Skin epidermis (tissue), 12 donors: ENCODE data around the gene CAD.
"Not testable (repeated sequence)": the region's sequence is repeated elsewhere in the genome, so short reads cannot be mapped to it uniquely, and the experiment has no call there.

Experiments
- H3K27ac ChIP-seq, 21 experiments: fragments of 200-600 bp; sonication (generic) in 11 of 21; one replicate each; pipeline ENCODE4 v1.5.0; 2020; ENCODE audit warnings: mild to moderate bottlenecking in 3 of 21, inconsistent platforms in 2 of 21, moderate library complexity in 2 of 21
- H3K4me3 ChIP-seq, 7 experiments: fragments of 200-600 bp; sonication (generic) in 2 of 7; one replicate each; pipeline ENCODE4 v1.5.0; 2020; ENCODE audit warnings: inconsistent platforms in 2 of 7, mild to moderate bottlenecking in 2 of 7, moderate library complexity in 1 of 7

The CAD gene

GRCh38 chr2:27270670-27271069, 53.5 kb downstream of the CAD start:
- Histone ChIP-seq H3K4me3 (no peak overlapping the region), H3K27ac (no peak overlapping the region)

GRCh38 chr2:27271631-27272340, 54.6 kb downstream of the CAD start:
- no peak overlapping the region for H3K27ac ChIP-seq
- H3K4me3 ChIP-seq, result no peak overlapping the region

DNA sequence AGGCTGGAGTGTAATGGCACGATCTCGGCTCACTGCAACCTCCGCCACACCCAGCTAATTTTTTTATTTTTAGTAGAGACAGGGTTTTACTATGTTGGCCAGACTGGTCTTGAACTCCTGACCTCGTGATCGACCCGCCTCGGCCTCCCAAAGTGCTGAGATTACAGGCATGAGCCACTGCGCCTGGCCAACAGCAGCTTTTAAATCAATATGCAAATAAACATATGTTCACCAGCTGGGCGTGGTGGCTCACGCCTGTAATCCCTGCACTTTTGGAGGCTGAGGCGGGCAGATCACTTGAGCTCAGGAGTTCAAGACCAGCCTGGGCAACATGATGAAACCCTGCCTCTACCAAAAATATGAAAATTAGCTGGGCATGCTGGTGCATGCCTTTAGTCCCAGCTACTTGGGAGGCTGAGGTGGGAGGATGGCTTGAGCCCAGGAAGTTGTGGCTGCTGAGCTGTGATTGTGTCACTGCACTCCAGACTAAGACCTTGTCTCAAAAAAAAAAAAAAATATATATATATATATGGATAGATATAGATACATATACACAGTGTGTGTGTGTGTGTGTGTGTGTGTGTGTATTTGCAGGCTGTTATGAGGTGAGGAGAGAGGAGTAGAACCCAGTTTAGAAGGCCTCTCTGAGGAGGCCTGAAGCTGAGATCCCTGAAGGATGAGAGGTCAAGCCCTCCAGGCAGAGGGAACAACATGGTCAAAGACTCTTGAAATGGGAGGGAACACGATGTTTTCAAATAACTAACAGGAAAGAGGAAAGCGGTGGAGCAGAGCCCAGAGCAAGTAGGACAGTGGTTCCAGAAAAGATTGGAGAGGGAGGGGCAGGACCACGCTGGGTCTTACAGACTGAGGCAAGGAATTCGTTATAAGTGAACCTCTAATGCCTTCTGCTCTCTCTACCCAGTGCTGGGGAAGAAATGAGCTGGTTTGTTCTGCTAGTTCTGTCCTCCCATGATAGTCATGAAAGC, 55.7 kb downstream of the CAD start:
- H3K27ac ChIP-seq, H3K4me3 ChIP-seq: not testable (repeated sequence)

- H3K4me3 ChIP-seq, result no peak within 1 kb of the TSS
- H3K27ac ChIP-seq, result no peak within 1 kb of the TSS
These were observed 58.3 kb downstream of the CAD start, which contains the start of gene DNAJC5G for GRCh38 chr2:27275211-27276150. TSS of gene DNAJC5G (plus strand) at chr2:27275433. CDS start at chr2:27276729, 1,296 bp downstream.

DNA sequence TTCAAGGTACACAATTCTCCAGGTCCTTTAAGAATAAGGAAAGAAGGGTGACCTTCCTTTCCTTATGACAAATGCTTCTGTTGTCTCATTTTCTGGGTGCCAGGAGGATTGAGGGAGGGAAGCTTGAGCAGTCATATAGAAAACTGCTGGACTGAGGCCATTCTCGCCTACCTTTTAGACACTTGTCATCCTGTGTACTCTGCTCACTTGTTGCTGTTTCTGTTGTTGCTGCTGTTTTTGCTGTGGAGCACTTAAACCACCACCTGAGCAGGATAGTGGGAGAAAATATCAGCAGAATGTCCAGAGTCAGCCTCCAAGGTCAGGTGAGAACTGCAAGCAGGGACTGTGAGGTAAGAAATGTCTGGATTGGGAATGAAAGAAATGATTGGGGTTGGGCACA, 60.8 kb downstream of the CAD start:
- Histone ChIP-seq H3K27ac (no peak overlapping the region), H3K4me3 (no peak overlapping the region)

DNA sequence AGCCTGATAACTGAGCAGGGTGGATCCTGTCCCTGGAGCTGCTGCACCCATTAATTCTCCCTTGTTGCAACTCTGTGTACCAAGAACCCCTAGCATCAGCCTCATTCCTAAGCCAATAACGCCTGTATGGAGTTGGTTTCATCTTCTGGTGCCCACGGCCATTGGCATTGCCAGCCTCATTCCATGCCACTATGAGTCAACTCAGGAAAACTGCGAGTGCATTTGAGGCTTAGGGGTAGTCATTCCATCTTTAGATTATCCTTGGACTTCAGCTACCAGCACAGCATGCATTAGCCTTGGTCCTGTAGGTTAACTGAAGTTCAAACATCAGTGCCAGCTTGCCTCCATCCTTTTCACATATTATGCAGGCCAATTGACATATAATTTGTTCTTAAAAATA, 63.7 kb downstream of the CAD start:
- H3K27ac ChIP-seq, result no peak overlapping the region

DNA sequence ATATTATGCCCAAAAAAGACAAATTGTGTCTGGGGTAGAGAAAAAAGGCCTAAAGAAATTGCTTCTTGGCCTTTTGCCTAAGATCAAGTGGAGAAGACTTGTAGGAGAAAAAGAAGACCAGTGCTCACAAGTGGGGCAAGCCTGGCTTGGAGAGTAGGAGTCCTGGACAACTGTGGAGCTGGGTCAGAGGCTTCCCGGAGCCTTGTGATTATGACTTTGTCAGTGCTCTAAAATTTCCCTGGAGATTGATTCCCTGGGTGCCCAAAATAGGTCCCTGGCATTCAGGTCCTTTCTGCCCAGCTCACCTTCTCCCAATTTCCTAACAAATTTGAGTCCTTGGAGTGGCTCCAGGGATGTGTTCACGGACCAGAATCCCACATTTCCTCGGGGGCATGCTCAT, 64.3 kb downstream of the CAD start:
- H3K27ac ChIP-seq, result no peak overlapping the region

More for the DNA sequence above, 63.7 kb downstream of the CAD start:
- no peak overlapping the region for H3K4me3 ChIP-seq

GRCh38 chr2:27281855-27282559, 64.8 kb downstream of the CAD start, which contains the start of gene TRIM54:
TSS of gene TRIM54 (plus strand) at chr2:27282429. CDS start at chr2:27282732, 303 bp downstream.
- H3K4me3 ChIP-seq, result no peak within 1 kb of the TSS
- no peak within 1 kb of the TSS for H3K27ac ChIP-seq

More for the DNA sequence above, 64.3 kb downstream of the CAD start:
- H3K4me3 ChIP-seq, result no peak overlapping the region

DNA sequence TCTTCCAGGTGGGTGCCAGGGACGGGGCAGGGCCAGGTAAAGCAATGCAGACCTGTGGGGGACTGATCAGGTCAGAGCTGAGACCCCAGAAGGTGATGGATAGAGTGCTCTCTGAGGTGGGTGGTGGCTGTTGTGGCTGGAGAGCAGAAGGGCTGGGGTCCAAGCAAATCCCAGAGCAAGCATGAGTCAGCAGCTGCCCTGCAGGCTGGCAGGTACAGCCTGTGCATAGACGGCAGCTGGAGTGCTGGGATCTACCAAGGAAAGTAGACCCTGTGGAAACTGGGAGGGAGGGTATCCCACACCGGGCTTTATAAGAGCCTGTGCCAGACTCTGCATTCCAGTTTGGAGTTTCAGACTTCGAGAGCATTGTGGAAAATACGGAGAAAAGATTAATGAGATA, 65.7 kb downstream of the CAD start:
- Histone ChIP-seq H3K4me3 (no peak overlapping the region), H3K27ac (no peak overlapping the region)

DNA sequence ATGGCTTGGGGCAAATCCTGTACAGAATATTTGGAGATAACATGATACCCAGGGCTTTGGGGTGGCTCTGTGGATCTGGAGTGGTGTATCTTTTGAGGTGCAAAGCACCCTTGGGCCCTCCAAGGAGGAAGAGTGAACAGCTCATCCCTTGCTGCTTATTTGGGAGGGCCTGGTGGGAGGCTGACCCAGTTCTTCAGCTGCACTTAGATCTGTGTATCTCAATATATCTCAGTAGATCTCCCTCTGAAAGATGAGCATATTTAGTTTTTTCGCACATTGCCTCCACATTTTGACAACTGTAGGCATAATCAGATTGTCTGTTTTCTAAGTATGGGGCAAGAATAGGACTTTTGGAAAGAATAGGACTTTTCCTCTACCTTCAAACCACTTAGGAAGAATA, 67.8 kb downstream of the CAD start:
- no peak overlapping the region for H3K27ac ChIP-seq
- no peak overlapping the region for H3K4me3 ChIP-seq

GRCh38 chr2:27285481-27285880, 68.3 kb downstream of the CAD start:
- H3K27ac ChIP-seq, result no peak overlapping the region

DNA sequence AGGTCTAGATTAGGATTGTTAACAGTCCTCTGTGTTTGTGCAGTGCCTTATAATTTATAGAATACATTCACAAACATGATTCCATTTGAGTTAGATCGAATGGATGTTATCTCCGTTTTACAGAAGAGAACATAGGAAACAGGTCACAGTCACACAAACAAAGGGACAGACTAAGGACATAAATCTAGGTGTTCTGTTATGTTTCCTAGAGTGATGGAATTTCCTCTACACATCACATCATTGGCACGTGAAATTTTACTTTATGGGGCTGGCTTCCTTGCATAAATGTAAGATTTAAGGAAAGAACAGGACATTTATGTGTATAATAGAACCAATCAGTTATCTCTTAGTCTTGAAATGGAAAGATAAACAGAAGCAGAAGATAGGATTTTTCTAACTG, 71.4 kb downstream of the CAD start:
- no peak overlapping the region for H3K27ac ChIP-seq

More at GRCh38 chr2:27285481-27285880, 68.3 kb downstream of the CAD start:
- H3K4me3 ChIP-seq, result no peak overlapping the region

DNA sequence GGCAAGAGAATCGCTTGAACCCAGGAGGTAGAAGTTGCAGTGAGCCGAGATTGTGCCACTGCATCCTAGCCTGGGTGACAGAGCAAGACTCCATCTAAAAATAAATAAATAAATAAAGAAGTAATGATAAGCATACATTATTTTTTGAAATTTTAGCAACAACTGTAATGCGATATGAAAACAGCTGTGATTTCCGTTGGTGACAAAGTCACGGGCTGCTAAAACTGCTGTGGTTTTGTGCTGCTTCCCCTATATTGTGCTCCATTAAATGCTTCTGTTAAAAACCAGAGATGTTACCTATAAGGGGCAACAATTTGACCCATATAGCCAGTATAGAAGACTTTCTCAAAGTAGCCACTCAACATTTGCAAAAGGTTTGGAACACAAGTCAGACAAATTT, 73.4 kb downstream of the CAD start:
- no peak overlapping the region for H3K4me3 ChIP-seq
- H3K27ac ChIP-seq, result no peak overlapping the region

More for the DNA sequence above, 71.4 kb downstream of the CAD start:
- H3K4me3 ChIP-seq, result no peak overlapping the region

DNA sequence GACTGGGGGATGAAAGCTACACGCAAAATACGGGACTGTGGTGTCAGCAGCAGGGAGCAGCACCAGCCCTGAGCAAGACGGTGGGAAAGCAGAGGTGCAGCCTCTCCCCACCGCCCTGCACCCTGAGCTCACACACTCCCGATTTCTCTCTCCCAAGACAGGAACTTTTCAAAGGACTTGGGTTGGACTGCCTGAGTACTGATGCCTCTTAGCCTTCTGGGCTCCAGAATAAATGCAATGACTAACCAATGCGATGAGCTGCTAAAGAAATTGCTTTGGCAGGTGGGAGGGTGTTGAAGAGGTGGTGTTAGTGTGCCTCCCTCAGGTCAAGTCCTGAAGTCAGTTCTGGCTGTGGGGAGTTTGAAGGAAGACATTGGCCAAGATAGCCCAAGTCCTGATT, 74.7 kb downstream of the CAD start:
- H3K4me3 ChIP-seq, result no peak overlapping the region
- no peak overlapping the region for H3K27ac ChIP-seq
